NCI-H510A treated with DMSO at 0.1 percent for 48 hours (cell line): ENCODE data around the gene EFCAB10.
"Not testable (repeated sequence)": the region's sequence is repeated elsewhere in the genome, so short reads cannot be mapped to it uniquely, and the experiment has no call there.

ENCODE experiments used
- DNase-seq: peaks from one replicate; lab custom pipeline; 2025; lab: John Stamatoyannopoulos, UW

The EFCAB10 gene

DNA sequence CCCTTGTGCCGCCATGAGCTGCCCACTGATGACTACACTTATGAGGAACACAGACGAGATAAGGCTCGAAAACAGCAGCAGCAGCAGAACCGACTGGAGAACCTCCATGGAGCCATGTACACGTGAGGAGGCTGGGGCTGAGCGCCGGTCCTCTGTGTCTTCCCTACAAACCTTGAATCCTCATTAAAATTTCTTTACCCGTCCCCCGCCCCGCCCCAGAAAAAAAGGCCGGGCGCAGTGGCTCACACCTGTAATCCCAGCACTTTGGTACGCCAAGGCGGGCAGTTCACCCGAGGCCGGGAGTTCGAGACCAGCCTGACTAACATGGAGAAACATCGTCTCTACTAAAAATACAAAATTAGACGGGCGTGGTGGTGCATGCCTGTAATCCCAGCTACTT lies 50.7 kb downstream of the EFCAB10 start:
- DNase-seq: no peak

DNA sequence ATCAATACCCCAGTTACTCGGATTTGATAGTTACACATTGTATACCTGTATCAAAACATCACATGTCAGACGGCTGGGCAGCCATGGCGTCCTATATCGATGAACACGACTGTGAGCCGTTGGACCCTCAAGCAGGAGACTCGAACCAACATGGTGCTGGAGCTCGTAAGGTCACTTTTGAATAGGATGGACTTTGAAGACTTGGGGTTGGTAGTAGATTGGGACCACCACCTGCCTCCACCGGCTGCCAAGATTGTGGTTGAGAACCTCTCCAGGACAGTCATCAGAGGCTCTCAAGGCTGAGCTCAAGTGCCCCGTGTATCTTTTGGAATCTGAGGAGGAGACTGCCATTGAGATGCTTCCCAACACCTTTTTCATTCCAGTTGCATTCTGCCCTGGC lies 51.2 kb downstream of the EFCAB10 start:
- DNase-seq: no peak

DNA sequence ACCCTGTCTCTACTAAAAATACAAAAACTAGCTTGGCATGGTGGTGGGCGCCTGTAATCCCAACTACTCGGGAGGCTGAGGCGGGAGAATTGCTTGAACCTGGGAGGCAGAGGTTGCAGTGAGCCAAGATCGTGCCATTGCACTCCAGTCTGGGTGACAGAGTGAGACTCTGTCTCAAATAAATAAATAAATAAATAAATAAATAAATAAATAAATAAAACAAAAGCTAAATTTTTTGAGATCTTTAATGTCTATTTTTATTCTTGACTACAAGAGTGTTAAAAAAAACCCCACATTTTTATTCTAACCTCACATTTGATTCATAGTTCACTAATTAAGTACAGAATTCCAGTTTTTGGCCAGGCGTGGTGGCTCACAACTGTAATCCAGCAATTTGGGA lies 53.6 kb downstream of the EFCAB10 start:
- DNase-seq: not testable (repeated sequence)

DNA sequence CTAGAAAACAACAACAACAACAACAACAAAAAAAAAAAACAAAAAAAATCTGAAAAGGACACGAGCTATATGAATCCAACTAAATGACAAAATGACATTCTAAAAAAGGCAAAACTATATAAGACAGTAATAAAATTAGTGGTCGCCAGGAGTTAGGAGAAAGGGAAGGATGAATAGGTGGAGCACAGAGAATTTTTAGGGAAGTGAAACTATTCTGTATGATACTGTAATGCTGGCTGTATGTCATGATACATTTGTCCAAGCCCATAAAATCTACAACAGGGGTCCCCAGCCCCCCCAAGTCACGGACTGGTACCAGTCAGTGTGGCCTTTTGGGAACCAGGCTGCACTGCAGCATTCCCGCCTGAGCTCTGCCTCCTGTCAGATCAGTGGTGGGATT lies 56.5 kb downstream of the EFCAB10 start:
- DNase-seq: no peak

GRCh38 chr7:105524423-105524822 lies 56.9 kb downstream of the EFCAB10 start:
- DNase-seq: not testable (repeated sequence)

GRCh38 chr7:105521717-105522463 lies 59.4 kb downstream of the EFCAB10 start, which contains the start of gene PUS7:
Gene PUS7 (minus strand): TSS chr7:105522271. CDS start chr7:105508512, 13,759 bp downstream.
- DNase-seq: peak; percentile 61

DNA sequence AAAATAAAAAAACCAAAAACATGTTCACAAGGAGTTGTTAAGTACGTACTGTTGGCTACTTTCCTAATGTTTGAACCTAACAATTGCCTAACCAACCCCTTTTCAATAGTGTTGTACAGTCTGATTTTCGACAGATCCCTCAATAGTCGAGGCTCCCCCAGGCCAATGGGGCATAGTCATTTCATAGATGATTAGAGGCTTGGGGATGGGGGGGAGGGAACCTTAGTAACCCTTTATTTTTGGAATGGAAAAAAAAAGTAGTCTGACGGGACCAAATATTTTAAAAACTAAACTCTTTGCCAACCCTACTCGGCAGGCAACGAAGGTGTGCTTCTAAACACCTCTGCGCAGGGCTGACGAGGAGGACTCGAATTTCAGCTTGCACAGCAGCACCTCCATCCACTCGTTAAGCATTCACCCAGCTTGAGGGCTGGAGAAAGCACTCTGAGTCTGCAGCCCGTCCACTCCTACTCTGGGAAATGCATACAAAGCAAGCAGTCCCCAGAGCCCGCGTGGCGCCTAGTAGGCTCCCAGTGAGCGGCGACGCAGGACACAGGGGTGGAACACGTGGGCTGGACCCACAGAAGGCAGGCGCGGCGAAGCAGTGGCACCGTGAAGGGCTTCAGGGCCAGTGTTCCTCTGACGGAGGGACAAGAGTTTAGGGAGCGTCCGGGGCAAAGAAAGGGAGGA lies 60.1 kb downstream of the EFCAB10 start:
- peak; percentile 16 for DNase-seq

DNA sequence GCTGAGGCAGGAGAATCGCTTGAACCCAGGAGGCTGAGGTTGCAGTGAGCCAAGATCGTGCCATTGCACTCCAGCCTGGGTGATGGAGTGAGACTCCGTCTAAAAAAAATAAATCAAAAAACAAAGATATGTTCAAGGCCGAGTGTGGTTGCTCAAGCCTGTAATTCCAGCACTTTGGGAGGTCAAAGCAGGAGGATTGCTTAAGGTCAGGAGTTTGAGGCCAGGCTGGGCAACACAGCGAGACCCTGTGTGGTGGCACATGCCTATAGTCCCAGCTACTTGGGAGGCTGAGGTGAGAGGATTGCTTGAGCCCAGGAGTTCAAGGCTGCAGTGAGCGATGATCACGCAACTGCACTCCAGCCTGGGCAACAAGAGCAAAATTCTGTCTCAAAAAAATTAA lies 60.7 kb downstream of the EFCAB10 start:
- DNase-seq: not testable (repeated sequence)

- DNase-seq: no peak
Observed at GRCh38 chr7:105519353-105519752, 61.9 kb downstream of the EFCAB10 start.

DNA sequence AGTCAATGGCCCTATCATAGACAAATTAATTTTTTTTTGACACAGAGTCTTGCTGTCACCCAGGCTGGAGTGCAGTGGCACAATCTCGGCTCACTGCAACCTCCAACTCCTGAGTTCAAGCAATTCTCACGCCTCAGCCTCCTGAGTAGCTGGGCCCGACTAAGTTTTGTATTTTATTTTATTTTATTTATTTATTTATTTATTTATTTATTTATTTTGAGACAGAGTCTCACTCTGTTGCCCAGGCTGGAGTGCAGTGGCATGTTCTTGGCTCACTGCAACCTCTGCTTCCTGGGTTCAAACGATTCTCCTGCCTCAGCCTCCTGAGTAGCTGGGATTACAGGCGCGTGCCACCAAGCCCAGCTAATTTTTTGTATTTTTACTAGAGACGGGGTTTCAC lies 65.7 kb downstream of the EFCAB10 start:
- not testable (repeated sequence) for DNase-seq
